Measurements from ENCODE around the gene APEX2. TPM values are rescaled to one million over a fixed set of nuclear protein-coding genes. Genes with fewer than 3 reads are reported as not detected.

APEX2 gene
- total and polyA plus RNA-seq, 4 donors, result 6.2 to 15.4 (median 10.2) TPM

- WGBS, 2 donors, result 61 to 67% methylated on average over 6 of the region's 6 CpGs
- no peak for ATAC-seq (ENCODE audit: insufficient read depth, low FRiP score)
Measured at GRCh38 chrX:55007656-55008055, 7.5 kb downstream of the APEX2 start.

GRCh38 chrX:55008571-55009358, 8.6 kb downstream of the APEX2 start:
- Histone ChIP-seq H3K27ac (ENCODE audit: low read depth in 1 of 2, low read length in 1 of 2) (peak overlapping the region; percentile 52 to 68), H3K4me1 (ENCODE audit: control insufficient read depth in 5 of 5, insufficient read depth in 5 of 5, low read length in 5 of 5) (peaks cover 0 to 15% (median 0%) of the 10 kb centered on the region in 5 donors), H3K9me3 (ENCODE audit: control insufficient read depth in 4 of 4, insufficient read depth in 3 of 4, low read length in 3 of 4) (no peaks in the 10 kb centered on the region), H3K27me3 (ENCODE audit: control insufficient read depth in 3 of 3, insufficient read depth in 3 of 3, low read length in 2 of 3) (peaks cover 0 to 3% (median 0%) of the 10 kb centered on the region in 3 donors), H3K4me3 (no peak overlapping the region), H3K9ac (ENCODE audit: insufficient read depth in 1 of 2, low read length in 2 of 2) (no peak overlapping the region), H3K36me3 (ENCODE audit: control insufficient read depth in 4 of 4, insufficient read depth in 4 of 4, low read length in 4 of 4) (peaks cover 4 to 12% (median 6%) of the 10 kb centered on the region in 4 donors)
- ATAC-seq (ENCODE audit: insufficient read depth, low FRiP score) (no peak), DNase-seq (peak in 1 of 3 donors; percentile 4)
- 31 to 52% methylated on average over 9 of the region's 9 CpGs for WGBS, 2 donors
- no peak for TF ChIP-seq CTCF (IDR thresholded peaks at IDR 0.05; ENCODE audit: control extremely low read depth, extremely low read depth)

More at GRCh38 chrX:55007656-55008055, 7.5 kb downstream of the APEX2 start:
- Histone ChIP-seq H3K9ac (ENCODE audit: insufficient read depth in 1 of 2, low read length in 2 of 2) (no peak overlapping the region), H3K4me3 (no peak overlapping the region), H3K27ac (ENCODE audit: low read depth in 1 of 2, low read length in 1 of 2) (peak overlapping the region in 1 of 2 donors; percentile 26), H3K9me3 (ENCODE audit: control insufficient read depth in 4 of 4, insufficient read depth in 3 of 4, low read length in 3 of 4) (no peaks in the 10 kb centered on the region), H3K27me3 (ENCODE audit: control insufficient read depth in 3 of 3, insufficient read depth in 3 of 3, low read length in 2 of 3) (peaks cover 0 to 3% (median 0%) of the 10 kb centered on the region in 3 donors), H3K36me3 (ENCODE audit: control insufficient read depth in 4 of 4, insufficient read depth in 4 of 4, low read length in 4 of 4) (peaks cover 4 to 17% (median 9%) of the 10 kb centered on the region in 4 donors), H3K4me1 (ENCODE audit: control insufficient read depth in 5 of 5, insufficient read depth in 5 of 5, low read length in 5 of 5) (peaks cover 0 to 15% (median 0%) of the 10 kb centered on the region in 5 donors)
- peak in 1 of 3 donors; percentile 11 for DNase-seq
- no peak for TF ChIP-seq CTCF (IDR thresholded peaks at IDR 0.05; ENCODE audit: control extremely low read depth, extremely low read depth)

- no peak overlapping the region for H3K27ac ChIP-seq (ENCODE audit: low read depth in 1 of 2, low read length in 1 of 2)
- no peak for TF ChIP-seq CTCF (IDR thresholded peaks at IDR 0.05; ENCODE audit: control extremely low read depth, extremely low read depth)
- peaks cover 0 to 15% (median 0%) of the 10 kb centered on the region in 5 donors for H3K4me1 ChIP-seq (ENCODE audit: control insufficient read depth in 5 of 5, insufficient read depth in 5 of 5, low read length in 5 of 5)
- no peaks in the 10 kb centered on the region for H3K9me3 ChIP-seq (ENCODE audit: control insufficient read depth in 4 of 4, insufficient read depth in 3 of 4, low read length in 3 of 4)
- peaks cover 0 to 3% (median 0%) of the 10 kb centered on the region in 4 donors for H3K36me3 ChIP-seq (ENCODE audit: control insufficient read depth in 4 of 4, insufficient read depth in 4 of 4, low read length in 4 of 4)
- 39 to 58% methylated on average over 2 of the region's 2 CpGs for WGBS, 2 donors
- DNase-seq, result peak in 1 of 3 donors; percentile 16
- peak overlapping the region in 1 of 2 donors; percentile 32 for H3K9ac ChIP-seq (ENCODE audit: insufficient read depth in 1 of 2, low read length in 2 of 2)
- H3K4me3 ChIP-seq, result no peak overlapping the region
- H3K27me3 ChIP-seq (ENCODE audit: control insufficient read depth in 3 of 3, insufficient read depth in 3 of 3, low read length in 2 of 3), result peaks cover 0 to 6% (median 2%) of the 10 kb centered on the region in 3 donors
- ATAC-seq (ENCODE audit: insufficient read depth, low FRiP score), result no peak
Measured at GRCh38 chrX:55011294-55011693, 11.1 kb downstream of the APEX2 start.
